ENCODE results near the gene TMUB2.

The TMUB2 gene

DNA sequence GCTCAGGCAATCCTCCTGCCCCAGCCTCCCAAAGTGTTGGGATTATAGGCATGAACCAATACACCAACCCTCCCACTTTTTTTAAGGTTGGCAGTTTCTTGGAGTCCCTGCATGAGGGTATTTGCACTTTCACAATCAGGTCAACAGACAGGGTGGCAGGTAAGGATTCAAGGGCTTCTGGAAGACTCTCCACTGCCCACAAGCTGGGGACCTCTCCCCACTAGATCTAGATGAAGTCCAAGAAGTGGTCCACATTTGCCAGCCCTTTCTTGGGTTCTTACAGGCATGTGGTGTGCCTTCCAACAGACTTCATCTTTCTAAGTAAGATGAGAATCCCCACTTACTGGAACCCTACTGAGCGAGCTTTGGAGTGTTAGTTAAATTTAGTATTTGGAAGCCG is 12.3 kb upstream of the TMUB2 start:
- TF ChIP-seq, protein P1, sequence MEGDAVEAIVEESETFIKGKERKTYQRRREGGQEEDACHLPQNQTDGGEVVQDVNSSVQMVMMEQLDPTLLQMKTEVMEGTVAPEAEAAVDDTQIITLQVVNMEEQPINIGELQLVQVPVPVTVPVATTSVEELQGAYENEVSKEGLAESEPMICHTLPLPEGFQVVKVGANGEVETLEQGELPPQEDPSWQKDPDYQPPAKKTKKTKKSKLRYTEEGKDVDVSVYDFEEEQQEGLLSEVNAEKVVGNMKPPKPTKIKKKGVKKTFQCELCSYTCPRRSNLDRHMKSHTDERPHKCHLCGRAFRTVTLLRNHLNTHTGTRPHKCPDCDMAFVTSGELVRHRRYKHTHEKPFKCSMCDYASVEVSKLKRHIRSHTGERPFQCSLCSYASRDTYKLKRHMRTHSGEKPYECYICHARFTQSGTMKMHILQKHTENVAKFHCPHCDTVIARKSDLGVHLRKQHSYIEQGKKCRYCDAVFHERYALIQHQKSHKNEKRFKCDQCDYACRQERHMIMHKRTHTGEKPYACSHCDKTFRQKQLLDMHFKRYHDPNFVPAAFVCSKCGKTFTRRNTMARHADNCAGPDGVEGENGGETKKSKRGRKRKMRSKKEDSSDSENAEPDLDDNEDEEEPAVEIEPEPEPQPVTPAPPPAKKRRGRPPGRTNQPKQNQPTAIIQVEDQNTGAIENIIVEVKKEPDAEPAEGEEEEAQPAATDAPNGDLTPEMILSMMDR (IDR thresholded peaks at IDR 0.05; ENCODE audit: insufficient read depth, low read length, poor library complexity, severe bottlenecking) = no peak
- no peak for DNase-seq (ENCODE audit: extremely low read depth, insufficient read length)
- Histone ChIP-seq H3K27me3 (replicated peaks; ENCODE audit: control insufficient read depth, insufficient read depth, low read length) (no peaks in the 10 kb centered on the region), H3K36me3 (ENCODE audit: control insufficient read depth, insufficient read depth, low read length) (peaks cover 9% of the 10 kb centered on the region), H3K4me3 (replicated peaks; ENCODE audit: low read depth, low read length) (no peak overlapping the region)

DNA sequence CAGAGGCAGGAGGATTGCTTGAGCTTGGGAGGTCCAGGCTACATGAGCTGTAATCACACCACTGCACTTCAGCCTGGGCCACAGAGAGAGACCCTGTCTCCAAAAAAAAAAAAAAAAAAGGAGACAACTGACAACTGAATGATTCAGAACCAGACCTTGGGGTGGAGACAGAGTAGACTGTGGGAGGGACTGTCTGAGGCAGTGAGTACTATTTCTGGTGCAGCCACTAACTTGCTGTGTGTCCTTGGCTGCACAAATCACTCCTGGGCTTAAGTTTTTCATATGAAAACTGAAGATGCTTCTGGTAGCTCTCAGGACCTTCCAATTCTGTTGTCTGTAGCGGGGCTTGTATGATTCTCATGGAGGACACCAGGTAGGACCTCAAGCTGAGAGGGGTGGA is 10.5 kb upstream of the TMUB2 start:
- Histone ChIP-seq H3K27me3 (replicated peaks; ENCODE audit: control insufficient read depth, insufficient read depth, low read length) (no peaks in the 10 kb centered on the region), H3K4me3 (replicated peaks; ENCODE audit: low read depth, low read length) (no peak overlapping the region), H3K36me3 (ENCODE audit: control insufficient read depth, insufficient read depth, low read length) (peaks cover 9% of the 10 kb centered on the region)
- TF ChIP-seq, protein P1 (IDR thresholded peaks at IDR 0.05; ENCODE audit: insufficient read depth, low read length, poor library complexity, severe bottlenecking) = no peak
- no peak for DNase-seq (ENCODE audit: extremely low read depth, insufficient read length)

DNA sequence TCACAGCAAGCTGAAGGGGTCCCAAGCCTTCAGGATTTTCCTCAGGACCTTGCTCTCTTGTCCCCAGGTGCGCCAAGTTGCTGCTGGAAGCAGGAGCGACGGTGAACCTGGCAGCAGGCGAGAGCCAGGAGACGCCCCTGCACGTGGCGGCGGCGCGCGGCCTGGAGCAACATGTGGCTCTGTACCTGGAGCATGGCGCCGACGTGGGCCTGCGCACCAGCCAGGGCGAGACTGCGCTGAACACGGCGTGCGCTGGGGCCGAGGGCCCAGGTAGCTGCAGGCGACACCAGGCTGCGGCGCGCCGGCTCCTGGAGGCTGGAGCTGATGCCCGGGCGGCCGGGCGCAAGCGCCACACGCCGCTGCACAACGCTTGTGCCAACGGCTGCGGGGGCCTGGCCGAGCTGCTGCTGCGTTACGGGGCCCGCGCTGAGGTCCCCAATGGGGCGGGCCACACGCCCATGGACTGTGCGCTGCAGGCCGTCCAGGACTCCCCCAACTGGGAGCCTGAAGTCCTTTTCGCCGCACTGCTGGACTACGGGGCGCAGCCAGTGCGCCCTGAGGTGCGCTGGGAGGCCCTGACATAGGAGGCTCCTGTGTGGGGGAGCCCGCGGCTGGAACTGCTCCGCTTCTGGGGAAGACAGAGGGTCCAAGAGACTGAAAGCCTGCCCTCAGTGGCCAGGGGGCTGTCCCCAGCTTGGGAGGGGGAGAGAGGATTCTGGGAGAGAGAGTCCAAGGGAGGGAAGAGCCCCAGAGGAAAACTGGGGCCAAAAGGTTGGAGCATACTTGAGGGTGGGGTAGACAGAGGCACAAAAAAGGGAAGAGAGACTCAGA is 9.9 kb upstream of the TMUB2 start:
- H3K27me3 ChIP-seq (replicated peaks; ENCODE audit: control insufficient read depth, insufficient read depth, low read length) = no peaks in the 10 kb centered on the region
- no peak for DNase-seq (ENCODE audit: extremely low read depth, insufficient read length)
- H3K36me3 ChIP-seq (ENCODE audit: control insufficient read depth, insufficient read depth, low read length) = peaks cover 9% of the 10 kb centered on the region
- H3K4me3 ChIP-seq (replicated peaks; ENCODE audit: low read depth, low read length) = no peak overlapping the region
- TF ChIP-seq, protein P1 (IDR thresholded peaks at IDR 0.05; ENCODE audit: insufficient read depth, low read length, poor library complexity, severe bottlenecking) = no peak

DNA sequence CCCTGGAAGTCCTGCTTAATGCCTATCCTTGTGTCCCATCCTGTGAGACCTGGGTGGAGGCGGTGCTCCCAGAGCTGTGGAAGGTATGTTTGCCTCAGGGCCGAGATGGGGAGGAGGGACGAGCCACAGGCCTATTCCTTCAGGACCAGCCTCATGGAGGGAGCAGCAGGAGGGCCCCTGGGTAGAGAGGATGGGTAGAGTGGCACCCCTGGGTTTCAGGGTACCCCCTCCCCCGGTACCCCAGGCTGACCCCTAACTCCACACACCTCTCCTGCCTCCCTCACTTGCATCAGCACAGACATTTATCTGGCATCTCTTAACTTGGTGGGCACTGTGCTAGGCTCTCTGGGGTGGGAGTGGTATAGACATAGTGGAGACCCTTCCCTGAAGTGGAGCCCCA is 9.1 kb upstream of the TMUB2 start:
- DNase-seq (ENCODE audit: extremely low read depth, insufficient read length) = no peak
- H3K4me3 ChIP-seq (replicated peaks; ENCODE audit: low read depth, low read length) = no peak overlapping the region
- peaks cover 12% of the 10 kb centered on the region for H3K36me3 ChIP-seq (ENCODE audit: control insufficient read depth, insufficient read depth, low read length)
- TF ChIP-seq, protein P1 (IDR thresholded peaks at IDR 0.05; ENCODE audit: insufficient read depth, low read length, poor library complexity, severe bottlenecking) = no peak
- no peaks in the 10 kb centered on the region for H3K27me3 ChIP-seq (replicated peaks; ENCODE audit: control insufficient read depth, insufficient read depth, low read length)

DNA sequence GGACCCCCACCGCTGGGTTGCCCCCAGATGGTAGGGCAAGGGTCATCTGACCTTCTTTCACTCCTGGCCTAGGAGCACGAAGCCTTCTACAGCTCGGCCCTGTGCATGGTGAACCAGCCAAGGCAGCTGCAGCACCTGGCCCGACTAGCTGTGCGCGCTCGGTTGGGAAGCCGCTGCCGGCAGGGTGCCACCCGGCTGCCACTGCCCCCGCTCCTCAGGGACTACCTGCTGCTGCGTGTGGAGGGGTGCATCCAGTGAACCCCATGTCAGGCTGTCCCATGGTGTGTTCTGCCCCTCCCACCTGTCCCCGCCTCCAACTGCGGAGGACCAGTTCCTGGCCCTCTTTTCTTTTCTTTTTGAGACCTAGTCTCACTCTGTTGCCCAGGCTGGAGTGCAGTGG is 8.6 kb upstream of the TMUB2 start:
- Histone ChIP-seq H3K4me3 (replicated peaks; ENCODE audit: low read depth, low read length) (no peak overlapping the region), H3K27me3 (replicated peaks; ENCODE audit: control insufficient read depth, insufficient read depth, low read length) (no peaks in the 10 kb centered on the region), H3K36me3 (ENCODE audit: control insufficient read depth, insufficient read depth, low read length) (peaks cover 12% of the 10 kb centered on the region)
- TF ChIP-seq, protein P1 (IDR thresholded peaks at IDR 0.05; ENCODE audit: insufficient read depth, low read length, poor library complexity, severe bottlenecking) = no peak
- no peak for DNase-seq (ENCODE audit: extremely low read depth, insufficient read length)

Measured in GM06990 (cell line).